GM21717 (cell line): ENCODE results near the gene RAB11FIP2.

ENCODE experiments used
- ATAC-seq: cut with Tn5 transposase; IDR thresholded peaks from one replicate; pipeline ENCODE4 v1.9.1; 2021; ENCODE audit warnings: mild to moderate bottlenecking, moderate library complexity; ENCODE audit not compliant: unreplicated experiment

Gene RAB11FIP2

DNA sequence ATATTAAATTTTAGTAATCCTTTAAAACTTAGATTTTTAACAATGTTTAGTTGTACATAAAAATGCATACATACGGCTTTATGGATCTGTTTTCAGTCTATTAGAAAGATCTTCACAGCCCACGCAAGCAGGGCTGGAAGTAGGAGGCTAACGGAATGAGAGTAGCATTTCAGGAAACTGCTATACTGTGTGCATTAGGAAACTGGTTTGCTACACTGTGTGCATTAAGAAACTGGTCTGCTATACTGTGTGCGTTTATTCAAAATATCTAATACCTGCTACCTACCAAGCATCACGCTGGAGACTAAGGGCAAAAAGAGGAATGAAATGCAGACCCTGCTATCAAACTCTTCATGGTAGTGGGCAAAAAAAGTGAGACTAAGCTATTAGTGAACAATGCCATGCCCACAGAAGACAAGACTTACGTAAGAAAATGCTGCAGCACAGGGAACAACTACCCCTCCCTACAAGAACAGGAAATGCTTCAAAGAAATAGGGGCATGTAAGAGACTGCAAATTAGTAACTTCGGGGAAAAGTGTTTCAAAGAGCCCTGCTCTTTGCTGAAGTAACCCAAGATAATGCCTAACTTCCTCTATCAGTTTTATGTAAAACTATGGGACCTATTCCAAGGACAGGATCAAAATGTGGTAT lies 11.3 kb downstream of the RAB11FIP2 start:
- no peak for ATAC-seq

DNA sequence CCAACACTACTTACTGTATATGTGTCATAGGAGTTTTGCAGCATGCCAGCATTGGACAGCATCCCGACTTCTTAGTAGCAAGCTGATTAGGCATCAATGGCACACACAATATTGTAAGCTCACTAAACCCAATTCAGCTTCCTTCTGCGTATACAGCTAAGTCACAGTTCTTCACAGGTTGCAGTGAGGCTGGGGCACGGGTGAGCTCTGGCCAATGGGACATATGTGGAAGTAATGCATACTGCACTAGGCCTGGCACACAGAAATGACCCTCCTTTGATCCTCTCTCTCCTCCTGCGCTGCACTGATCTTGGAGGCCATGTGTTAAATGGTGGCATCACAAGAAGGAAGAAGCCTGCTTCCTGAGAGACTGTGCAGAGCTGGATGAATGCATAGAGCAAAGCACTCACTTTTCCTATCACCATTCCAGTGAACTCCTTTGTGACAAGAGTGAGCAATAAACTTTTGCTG lies 11.9 kb downstream of the RAB11FIP2 start:
- ATAC-seq, result no peak

DNA sequence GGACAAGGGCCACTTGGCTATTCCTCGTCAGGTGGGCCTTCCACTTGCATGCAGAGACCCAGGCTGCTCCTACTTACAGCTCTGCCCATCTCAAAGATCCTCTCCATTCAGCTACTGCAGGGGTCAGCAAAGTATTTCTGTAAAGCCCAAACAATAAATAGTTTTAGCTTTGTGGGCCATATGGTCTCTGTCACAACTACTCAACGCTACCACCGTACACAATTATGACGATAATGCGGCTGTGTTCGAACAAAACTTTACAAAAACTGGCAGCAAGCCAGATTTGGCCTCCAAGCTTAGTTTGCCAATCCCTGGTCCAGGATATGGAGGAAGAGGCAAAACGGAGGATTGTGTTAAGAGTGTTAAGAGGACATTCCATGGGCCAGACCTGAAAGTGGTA lies 12.8 kb downstream of the RAB11FIP2 start:
- ATAC-seq, result no peak

DNA sequence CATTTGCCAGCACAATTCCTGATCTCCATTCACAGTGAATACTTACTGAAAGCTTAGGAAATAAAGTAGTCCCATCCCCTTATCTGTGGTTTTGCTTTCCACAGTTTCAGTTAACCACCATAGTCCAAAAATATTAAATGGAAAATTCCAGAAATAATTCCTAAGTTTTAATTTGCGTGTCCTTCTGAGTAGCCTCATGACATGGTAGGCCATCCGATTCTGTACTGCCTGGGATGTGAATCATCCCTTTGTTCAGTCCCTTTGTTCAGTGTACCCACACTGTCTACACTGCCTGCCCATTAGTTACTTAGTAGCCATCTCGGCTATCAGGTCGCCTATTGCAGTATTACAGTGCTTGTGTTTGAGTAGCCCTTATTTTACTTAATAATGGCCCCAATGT lies 14.2 kb downstream of the RAB11FIP2 start:
- no peak for ATAC-seq

DNA sequence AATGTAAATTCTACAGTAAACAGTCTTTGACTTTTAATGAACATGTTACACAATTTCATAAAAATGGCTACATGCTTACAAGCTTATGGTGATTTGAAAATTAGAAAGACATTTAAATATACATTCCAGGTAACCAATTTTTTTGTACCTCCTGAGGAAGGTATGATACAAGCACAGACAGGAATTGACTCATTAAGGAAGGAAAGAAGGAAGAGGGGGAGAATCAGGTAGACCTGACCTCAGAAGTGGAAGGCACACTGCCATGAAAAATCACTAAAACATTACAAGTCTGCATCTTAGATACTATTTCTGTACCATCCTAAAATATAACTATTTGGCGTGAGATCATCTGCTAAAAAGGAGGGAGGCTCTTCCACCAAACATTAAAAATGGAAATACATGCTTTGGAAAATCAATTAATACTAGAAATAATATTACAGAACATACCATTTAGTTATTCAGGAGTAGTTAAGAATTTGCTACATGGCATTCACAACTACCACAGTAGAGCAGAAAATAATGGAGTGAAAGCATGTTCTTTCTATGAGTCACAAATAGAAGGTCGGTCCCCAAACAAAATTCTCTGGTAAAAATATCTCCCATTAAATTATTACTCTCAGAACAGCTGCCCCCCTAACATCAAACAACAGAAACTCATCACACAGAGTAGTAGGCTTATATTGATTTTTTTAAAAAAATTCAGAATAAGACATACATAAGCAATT lies 15.2 kb downstream of the RAB11FIP2 start:
- ATAC-seq, result no peak

DNA sequence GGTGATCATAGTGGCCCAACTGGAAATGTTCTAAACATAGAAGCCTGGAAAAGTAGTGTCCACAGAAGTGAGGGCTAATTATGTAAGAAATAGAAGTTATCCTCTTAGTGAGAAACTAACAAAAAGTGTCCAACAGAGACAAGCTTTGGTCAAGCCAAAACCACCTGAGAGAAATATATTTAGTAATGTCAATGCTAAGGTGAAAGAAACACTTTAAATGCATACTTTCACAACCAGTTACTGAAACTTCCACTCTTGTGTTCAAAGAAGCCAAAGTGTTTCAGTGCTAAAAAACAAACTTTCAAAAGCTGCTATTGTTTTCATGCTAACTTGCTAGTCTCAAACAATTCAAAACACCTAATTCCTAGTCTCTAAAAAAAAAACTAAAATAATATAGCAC lies 18.1 kb downstream of the RAB11FIP2 start:
- ATAC-seq, result peak; percentile 98

DNA sequence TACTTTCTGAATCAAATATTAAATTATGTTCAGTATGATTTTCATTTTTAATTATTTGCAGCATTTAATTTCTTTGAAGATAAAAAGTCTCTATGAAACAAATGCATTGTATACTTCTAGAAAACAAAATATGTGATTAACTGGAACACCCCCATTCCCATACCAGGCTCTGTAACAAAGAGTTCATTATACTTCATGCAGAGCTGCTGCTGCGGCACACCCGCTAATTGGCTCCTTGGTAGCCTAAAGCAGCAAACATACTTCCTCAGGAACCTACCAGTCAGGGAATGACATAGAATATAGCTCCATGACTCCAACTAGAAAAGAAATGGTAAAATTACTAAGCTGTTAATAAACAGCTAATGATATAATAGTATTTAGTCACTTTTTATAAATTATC lies 19.3 kb downstream of the RAB11FIP2 start:
- ATAC-seq, result no peak

DNA sequence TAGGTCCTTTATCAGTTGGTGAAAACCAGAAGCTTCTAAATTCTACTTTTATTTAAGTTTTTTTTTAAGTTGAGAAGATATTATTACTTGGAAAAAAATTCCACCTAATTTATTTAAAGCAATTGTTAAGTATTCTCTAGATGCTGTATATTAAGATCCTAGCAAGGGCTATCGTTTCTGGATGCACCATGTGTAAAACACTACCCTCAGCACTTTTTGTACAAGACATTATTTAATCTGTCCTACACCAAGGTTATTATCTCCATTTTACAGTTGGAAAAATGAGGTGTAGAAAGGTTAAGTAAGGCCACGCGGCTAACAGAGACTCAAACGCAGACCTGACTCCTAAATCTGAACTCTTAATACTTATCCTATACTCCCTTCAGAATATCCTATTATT lies 19.8 kb downstream of the RAB11FIP2 start:
- ATAC-seq, result no peak

DNA sequence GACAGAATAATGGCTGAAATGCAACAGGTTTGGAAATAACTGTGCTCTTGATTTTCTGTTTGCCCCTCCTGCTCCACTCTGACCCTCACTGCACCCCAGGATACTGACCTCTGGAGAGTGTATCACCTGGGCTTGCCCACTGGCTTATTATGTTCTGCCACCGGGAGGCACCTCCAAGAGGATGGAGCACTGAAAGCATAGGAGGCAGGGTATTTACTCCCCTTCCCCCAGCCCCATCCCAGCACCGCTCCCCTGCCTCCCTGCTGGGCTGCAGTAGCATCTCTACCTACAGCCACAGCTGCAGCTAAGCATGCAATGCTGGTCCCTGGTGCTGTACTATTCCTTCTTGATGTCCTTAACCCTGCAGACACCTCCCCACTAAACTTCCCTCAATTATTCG lies 26.4 kb downstream of the RAB11FIP2 start:
- ATAC-seq, result no peak

DNA sequence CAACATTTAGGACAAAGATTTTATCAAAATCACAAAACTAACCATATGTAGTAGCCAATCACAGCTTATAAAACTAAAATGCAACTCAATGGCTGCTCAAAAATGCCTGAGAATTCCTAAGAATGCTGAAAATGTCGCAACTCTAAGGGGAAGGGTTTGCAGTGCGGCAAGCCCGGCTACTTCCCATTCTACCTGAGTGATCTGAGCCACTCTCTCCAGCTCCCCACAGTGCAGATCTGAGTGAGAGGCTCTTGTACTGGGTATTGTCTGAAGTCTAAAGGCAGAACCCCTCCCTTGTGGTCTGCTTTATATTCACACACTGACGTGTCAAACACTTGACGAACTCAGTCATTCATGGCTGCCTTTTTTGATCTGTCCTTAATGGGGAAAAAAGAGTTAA lies 28.9 kb downstream of the RAB11FIP2 start:
- no peak for ATAC-seq

DNA sequence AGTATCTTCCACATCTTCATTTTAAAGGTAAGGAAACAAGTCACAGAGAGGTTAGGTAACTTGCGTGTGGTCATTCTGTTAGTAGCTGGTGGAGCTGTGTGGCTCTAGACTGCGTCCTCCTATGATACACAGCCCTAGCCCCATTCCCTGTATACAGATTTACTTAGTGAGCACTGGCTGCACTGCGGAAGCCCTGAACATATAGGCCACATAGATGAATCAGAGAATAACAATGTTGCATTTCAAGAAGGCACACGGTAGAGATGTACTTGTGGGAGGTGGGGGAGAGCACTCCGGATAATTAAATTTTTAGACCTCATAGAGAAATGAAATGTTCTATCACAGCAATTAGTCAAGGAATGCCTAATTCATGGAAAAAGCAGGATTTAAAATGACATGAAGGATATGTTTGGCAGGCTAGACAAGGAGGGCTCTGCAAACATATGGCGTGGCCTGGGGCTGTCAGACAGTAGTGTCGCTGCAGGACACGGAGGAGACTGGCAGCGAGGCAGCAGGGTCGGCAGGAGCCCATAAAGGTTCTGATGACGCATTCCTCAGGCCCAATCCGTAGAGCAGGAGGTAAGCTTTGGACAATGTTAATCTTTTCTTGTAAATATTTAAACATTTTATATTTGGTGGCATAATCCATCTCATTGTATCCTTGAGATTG lies 29.5 kb downstream of the RAB11FIP2 start:
- no peak for ATAC-seq

DNA sequence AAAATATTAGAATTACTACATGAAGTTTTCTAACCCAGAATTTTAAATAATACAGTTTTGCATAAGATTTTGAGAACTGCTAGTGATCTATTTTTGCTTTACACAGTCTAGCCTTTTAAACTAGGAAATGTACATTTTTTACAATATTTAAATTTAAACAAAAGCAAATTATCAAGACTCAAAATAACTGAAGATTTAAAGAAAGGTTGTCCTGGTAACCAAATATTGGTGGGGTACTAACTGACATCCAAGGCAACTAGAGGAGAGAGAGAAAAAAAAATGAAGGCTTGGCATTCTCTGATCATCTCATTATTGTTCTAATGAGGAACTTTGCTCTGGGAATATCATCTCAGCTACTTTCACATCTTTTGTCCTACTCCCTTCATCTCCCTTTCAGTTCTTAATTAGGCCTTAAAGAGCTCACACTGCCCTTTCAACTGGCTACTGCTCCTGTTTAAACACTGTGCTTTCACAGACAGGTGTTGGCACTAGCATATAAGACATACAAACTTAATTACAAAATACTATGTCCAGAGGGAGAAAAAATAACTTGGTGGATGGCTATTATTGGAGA lies 33.7 kb downstream of the RAB11FIP2 start:
- ATAC-seq, result no peak

DNA sequence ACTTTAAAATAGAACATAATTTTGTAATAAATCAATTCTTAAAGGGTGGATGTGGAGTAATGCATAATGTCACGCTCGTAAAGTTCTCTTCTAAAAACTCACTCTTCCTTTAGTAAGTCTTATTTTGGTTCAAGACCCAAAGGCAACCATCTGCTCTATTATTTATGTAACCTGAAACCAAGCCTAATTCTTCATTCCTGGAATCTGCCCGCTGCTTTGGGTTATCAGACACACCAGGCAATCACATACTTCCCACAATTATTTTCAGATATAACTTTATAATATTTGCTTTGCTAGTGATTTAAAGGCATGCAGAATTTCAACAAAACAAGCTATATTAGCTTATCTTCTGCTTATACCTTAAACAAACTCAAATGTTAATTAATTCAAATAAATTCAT lies 39.0 kb downstream of the RAB11FIP2 start:
- ATAC-seq, result no peak

DNA sequence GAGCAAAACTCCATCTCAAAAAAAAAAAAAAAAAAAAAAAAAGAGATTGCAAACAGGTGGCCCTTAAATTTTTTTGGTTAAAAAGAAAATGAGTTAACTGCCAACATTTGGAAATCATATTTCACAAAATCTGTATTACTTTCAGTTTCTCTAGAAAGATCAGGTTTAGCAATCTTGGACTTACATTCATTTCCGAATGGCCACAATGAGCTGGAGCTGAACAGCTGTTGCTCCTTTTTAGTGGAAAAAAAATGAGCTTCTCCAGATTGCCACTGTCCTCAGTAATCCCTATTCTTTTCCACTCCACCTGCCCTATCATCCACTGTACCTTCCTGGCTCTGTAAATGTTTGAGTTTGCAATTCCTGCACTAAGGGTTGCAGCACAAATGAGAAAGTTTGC lies 43.6 kb downstream of the RAB11FIP2 start:
- no peak for ATAC-seq

DNA sequence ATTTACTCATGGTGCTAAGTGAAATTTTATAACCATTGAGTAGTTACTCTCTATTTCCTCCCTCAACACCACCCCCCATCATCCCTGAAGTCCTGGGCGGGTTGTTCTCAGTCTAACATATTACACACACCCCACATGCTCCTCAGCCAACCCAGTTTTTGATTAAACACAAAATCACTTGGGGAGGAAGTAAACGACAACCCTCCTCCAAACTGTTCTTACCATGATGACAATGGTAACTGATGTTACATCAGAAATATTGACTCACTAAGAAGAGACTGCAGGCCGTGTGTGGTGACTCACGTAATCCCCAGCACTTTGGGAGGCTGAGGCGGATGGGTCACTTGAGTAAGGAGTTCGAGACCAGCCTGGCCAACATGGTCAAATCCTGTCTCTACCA lies 44.2 kb downstream of the RAB11FIP2 start:
- ATAC-seq, result no peak

DNA sequence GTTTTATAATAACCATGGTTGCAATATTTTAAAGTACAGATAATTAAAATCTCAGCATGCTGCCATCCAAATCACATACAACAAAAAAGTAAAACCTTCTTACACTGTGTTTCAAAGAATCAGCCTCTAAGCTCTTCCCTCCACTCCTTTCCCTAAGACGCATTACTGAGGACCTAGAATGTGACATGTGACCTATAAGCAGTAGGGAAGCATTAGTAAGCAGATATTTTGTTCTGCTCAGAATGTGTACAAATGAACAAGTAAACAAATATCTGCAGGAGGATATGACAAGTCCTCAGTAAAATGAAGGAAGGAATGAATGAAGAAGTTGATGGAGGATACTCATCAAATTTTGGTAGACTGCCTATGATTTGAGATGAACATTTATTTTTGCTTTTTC lies 49.1 kb downstream of the RAB11FIP2 start:
- no peak for ATAC-seq

DNA sequence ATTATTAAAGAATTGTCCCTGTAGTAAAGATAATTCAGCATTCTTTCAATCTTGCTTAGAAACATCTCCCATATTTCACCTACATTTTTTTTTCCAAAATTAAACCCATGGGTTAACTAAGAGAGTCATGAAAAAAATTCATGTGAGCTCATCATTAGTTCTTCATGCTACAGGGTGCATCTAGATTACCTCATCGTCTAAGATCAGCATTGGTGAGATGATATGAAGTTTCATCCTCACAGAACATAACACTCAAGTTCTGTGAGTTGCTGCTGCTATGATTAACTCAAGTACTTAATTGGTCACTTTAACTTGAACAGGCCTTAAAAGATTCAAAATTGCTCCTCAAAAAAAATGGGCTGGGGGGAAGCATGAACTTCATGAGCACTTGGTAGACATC lies 50.0 kb downstream of the RAB11FIP2 start:
- ATAC-seq, result no peak

DNA sequence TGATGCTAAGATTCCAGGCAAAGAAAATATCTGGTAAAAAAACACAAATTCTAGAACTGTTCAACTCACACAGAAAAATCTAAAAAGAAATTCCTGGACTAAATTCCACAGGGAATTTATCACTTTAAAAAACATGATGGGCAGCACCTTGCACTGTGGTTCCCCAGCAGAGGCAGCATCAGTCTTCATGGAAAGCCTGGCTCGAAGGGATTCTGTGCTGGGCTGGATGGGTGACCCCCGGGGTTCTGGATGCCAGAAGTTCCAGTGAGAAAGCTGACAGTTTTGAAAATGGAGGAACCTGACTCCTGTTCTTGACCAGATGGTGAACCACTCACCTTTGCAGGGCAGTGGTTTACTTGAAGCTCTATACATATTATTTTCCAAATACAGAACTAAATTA lies 52.0 kb downstream of the RAB11FIP2 start:
- no peak for ATAC-seq

DNA sequence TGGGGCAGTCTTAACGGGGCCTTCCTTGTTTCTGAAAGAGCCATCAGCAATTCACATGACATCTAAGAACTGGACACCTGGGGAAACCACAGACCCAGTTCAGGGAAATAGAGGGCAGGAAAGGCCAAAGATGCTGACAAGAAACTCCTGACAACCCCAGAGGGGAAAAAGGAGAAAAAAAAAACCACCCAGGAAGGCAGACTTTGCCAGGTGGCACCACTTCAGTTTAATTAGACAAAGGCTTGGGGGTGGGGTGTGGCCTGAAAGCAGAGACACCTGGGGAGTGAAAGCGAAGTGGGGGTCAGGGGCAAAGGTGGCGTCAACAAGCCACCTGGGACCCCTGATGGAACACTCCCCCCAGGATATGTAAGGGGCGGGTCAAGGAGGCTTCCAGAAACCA lies 53.6 kb downstream of the RAB11FIP2 start:
- no peak for ATAC-seq

DNA sequence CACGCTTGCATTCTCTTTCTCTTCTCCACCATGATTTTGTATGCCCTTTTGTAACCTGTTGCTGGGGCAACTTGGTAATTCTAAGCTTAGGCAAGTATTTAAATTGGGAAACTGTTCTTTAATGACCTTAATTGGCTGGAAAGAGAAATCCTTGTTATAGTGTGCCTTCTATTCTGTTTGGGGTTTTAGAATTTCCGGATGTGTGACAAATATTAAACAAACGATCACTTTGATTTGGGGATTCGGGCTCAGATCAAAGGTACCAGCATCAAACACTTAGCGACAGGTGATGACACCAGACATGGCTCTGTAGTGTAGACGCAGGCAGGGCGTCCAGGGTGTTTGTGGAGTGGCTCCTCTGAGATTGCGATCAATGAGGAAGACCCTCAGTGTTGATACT lies 55.0 kb downstream of the RAB11FIP2 start:
- ATAC-seq, result no peak

DNA sequence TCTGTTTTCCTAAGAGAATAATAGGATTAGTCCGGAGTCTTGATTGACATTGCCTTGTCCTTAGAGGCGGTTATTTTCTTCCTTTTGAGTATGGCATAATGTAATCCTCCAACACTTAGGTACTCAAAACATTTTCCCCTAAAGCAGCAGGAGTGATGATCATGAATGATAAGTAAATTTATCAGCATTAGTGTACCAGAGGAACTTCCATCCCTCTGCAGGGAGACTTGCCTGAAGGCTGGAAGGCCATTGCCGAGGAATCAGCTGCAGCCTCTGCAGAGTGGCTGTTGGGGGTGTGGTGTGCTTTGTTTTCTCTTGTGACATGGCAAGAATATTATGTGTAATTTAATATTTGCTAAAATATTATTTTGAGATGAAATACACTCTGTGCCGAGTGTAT lies 56.8 kb downstream of the RAB11FIP2 start:
- ATAC-seq, result no peak

DNA sequence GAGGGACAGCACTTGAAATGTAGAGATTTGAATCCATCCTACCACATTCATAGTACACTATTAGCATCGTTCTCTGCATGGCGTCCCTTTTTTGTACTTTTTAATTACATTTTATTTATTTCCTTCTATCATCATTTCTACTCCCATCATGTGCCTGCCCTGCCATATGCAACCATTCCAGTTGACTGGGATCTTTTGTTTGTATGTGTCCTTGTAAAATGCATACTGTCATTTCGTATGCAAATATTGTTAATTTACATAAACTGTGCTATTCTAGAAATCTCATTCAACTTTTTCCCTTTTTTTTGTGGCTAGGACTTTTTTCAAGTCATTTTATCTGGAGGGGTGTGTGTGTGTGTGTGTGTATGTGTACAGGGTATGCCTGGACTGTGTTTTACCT lies 57.9 kb downstream of the RAB11FIP2 start:
- no peak for ATAC-seq
